Endothelial cell of umbilical vein (primary cell): ENCODE measurements around the gene PTGER4.

Experiments
- EZH2 ChIP-seq: IDR thresholded peaks from 2 replicates; pipeline ENCODE4 v1.6.1; 2012; ENCODE audit warnings: borderline replicate concordance, low read depth, mild to moderate bottlenecking, moderate library complexity, low read length, inconsistent platforms; ENCODE audit not compliant: severe bottlenecking
- GATA2 ChIP-seq: IDR thresholded peaks from 2 replicates; pipeline ENCODE4 v1.7.0; 2011; ENCODE audit warnings: low read depth, mild to moderate bottlenecking, moderate library complexity, mixed read lengths, low read length; ENCODE audit not compliant: insufficient read length, insufficient read depth
- JUN ChIP-seq: IDR thresholded peaks from 2 replicates; pipeline ENCODE4 v1.6.1; 2011; ENCODE audit warnings: borderline replicate concordance, low read depth; ENCODE audit not compliant: insufficient read length, insufficient read depth
- MAX ChIP-seq: IDR thresholded peaks from 2 replicates; pipeline ENCODE4 v1.6.1; 2011; ENCODE audit not compliant: insufficient read depth, insufficient read length
- MYC ChIP-seq: IDR thresholded peaks from one replicate; pipeline ENCODE4 v1.6.1; 2011; ENCODE audit warnings: mild to moderate bottlenecking, low read depth, low read length
- POLR2A ChIP-seq: IDR thresholded peaks from 2 replicates; pipeline ENCODE4 v1.6.1; 2012; ENCODE audit warnings: low read depth, mild to moderate bottlenecking, control low read depth, low read length
- POLR2AphosphoS5 ChIP-seq: IDR thresholded peaks from 2 replicates; pipeline ENCODE4 v1.6.1; 2012; ENCODE audit warnings: low read depth, mild to moderate bottlenecking, control low read depth, low read length, moderate library complexity; ENCODE audit not compliant: insufficient read depth
- TF ChIP-seq, protein P1 (sequence below), 2 donors: IDR thresholded peaks; 1 replicate in 1 of 2; 2 replicates in 1 of 2; pipeline ENCODE4 v1.5.1; 2011; ENCODE audit warnings: low read length in 2 of 2, mild to moderate bottlenecking in 2 of 2, moderate library complexity in 2 of 2, control low read depth in 1 of 2, inconsistent platforms in 1 of 2, low read depth in 1 of 2; ENCODE audit not compliant: insufficient read depth in 1 of 2; ENCODE audit errors: extremely low read depth in 1 of 2

GRCh38 chr5:40655138-40655537 lies 24.6 kb upstream of the PTGER4 start:
- TF ChIP-seq, protein P1, sequence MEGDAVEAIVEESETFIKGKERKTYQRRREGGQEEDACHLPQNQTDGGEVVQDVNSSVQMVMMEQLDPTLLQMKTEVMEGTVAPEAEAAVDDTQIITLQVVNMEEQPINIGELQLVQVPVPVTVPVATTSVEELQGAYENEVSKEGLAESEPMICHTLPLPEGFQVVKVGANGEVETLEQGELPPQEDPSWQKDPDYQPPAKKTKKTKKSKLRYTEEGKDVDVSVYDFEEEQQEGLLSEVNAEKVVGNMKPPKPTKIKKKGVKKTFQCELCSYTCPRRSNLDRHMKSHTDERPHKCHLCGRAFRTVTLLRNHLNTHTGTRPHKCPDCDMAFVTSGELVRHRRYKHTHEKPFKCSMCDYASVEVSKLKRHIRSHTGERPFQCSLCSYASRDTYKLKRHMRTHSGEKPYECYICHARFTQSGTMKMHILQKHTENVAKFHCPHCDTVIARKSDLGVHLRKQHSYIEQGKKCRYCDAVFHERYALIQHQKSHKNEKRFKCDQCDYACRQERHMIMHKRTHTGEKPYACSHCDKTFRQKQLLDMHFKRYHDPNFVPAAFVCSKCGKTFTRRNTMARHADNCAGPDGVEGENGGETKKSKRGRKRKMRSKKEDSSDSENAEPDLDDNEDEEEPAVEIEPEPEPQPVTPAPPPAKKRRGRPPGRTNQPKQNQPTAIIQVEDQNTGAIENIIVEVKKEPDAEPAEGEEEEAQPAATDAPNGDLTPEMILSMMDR (IDR thresholded peaks at IDR 0.05; ENCODE audit: extremely low read depth in 1 of 2, insufficient read depth in 1 of 2, low read depth in 1 of 2, low read length in 2 of 2): no peak
- TF ChIP-seq EZH2 (no peak), POLR2A (no peak), GATA2 (no peak), POLR2AphosphoS5 (no peak), MYC (no peak), JUN (no peak), MAX (no peak)
